HG03025 (cell line): Measurements from ENCODE around the gene ARHGEF7.
A peak's percentile ranks its signal among the peaks of the same experiment; 100 is the strongest.
"Not testable (repeated sequence)": the region's sequence is repeated elsewhere in the genome, so short reads cannot be mapped to it uniquely, and the experiment has no call there.

ENCODE experiments used
- ATAC-seq: cut with Tn5 transposase; IDR thresholded peaks from one replicate; pipeline ENCODE4 v1.9.1; 2021; ENCODE audit warnings: mild to moderate bottlenecking, moderate library complexity; ENCODE audit not compliant: unreplicated experiment, low FRiP score

ARHGEF7 gene

DNA sequence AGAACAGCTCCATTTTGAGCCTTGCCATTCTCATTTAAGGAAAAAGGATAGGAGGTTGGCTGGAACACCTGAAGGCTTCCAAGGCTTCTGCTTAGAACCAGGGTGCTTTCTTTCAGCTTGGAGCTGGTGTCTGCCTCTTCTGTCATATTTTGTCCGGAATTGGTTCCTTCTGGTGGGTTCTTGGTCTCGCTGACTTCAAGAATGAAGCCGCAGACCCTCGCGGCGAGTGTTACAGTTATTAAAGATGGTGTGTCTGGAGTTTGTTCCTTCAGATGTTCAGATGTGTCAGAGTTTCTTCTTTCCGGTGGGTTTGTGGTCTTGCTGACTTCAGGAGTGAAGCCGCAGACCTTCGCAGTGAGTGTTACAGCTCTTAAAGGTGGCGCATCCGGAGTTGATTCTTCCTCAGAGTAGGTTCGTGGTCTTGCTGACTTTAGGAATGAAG, 74.0 kb downstream of the ARHGEF7 start:
- ATAC-seq, result not testable (repeated sequence)

DNA sequence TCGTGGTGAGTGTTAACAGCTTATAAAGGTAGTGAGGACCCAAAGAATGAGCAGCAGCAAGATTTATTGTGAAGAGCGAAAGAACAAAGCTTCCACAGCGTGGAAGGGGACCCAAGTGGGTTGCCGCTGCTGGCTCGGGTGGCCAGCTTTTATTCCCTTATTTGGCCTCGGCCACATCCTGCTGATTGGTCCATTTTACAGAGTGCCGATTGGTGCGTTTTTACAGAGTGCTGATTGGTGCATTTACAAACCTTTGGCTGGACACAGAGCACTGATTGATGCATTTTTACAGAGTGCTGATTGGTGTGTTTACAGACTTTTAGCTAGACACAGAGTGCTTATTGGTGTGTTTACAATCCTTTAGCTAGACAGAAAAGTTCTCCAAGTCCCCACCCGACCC, 74.4 kb downstream of the ARHGEF7 start:
- ATAC-seq, result not testable (repeated sequence)

DNA sequence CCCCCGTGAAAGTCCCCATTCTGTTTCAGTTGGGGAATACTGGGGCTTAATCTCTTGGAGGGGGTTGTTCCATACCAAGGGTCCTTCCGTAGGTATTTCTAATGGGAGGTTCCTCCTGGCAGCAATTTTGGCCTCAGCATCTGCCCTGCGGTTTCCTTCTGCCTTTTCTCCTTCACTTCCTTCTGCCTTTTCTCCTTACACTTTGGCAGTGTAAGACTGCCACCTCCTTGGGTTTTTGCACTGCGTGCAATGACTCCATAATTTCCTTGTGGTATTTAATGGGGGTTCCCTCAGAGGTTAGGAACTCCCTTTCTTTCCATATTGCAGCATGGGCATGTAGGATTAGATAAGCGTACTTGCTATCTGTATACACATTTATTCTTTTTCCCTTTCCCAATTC, 78.1 kb downstream of the ARHGEF7 start:
- not testable (repeated sequence) for ATAC-seq

- not testable (repeated sequence) for ATAC-seq
Measured at GRCh38 chr13:111194651-111195050, 79.5 kb downstream of the ARHGEF7 start.

DNA sequence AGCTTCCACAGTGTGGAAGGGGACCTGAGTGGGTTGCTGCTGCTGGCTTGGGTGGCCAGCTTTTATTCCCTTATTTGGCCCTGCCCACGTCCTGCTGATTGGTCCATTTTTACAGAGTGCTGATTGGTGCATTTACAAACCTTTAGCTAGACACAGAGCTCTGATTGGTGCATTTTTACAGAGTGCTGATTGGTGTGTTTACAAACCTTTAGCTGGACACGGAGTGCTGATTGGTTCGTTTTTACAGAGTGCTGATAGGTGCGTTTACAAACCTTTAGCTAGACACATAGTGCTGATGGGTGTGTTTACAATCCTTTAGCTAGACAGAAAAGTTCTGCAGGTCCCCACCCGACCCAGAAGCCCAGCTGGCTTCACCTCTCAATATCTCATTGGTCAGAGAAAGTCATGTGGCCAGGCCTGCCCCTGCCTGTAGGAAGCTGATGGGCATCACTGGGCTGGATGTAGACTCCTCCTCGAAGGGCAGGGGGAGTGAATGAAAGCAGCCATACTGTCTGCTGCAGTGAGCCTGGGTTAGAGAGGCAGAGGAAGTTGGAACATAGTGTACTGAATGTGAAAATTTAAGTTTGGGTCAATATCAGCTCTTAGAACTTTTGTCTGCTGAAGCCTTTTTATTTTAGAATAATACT, 83.7 kb downstream of the ARHGEF7 start:
- ATAC-seq, result not testable (repeated sequence)

DNA sequence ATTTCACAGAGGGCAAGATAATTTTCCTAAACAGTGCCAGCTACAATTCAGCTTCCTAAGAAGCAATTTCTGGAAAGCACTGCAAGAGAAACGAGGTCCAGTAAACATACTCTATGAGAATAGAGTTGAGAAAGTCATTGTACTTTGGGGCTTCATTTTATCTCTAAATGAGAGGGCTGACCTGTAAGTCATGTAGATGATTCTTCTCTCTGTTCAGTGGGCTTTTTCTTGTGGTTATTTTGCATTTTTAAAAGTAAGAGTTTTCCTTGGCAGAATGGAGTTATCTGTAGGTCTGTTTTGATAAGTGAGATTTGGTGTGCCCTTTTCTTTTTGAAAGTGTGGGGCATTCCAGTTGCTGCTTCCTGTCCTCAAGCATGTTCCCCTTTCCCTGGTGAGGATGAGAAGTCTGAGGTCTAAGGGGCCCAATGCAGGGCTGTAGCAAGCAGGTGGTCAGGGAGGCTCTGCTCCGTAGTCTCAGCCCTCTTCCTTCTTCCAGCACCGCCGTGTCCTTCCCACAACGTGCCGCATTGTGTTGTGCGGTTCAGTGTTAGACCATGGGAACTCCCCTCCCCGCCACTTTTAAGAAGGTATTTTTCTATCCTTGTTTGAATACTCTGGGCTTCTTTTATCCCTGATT, 86.3 kb downstream of the ARHGEF7 start:
- ATAC-seq, result no peak

- ATAC-seq, result no peak
Measured at GRCh38 chr13:111202156-111202621, 87.1 kb downstream of the ARHGEF7 start.

DNA sequence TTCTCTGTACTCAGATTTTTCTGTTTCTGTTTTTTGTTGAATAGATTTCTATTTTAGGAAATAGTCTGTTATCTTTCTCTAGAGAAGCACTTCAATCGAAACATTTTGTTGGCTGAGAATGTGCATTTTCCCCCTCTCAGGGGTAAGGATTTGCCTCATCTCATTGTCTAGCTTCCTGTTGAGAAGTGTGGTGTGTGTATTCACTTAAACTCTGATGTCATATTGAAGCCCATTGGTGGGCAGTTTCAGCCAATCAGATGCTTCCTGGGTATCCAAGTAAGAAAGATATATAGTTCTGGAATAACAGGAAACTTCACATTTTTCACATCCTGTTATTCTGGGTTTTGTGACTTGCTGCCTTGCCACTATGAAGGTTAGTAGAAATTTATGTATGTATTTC, 87.6 kb downstream of the ARHGEF7 start:
- peak; percentile 42 for ATAC-seq

- no peak for ATAC-seq
Measured at GRCh38 chr13:111203736-111204389, 88.8 kb downstream of the ARHGEF7 start.

GRCh38 chr13:111204438-111205177, 89.5 kb downstream of the ARHGEF7 start:
- no peak for ATAC-seq

GRCh38 chr13:111206148-111206547, 91.0 kb downstream of the ARHGEF7 start:
- ATAC-seq, result no peak

DNA sequence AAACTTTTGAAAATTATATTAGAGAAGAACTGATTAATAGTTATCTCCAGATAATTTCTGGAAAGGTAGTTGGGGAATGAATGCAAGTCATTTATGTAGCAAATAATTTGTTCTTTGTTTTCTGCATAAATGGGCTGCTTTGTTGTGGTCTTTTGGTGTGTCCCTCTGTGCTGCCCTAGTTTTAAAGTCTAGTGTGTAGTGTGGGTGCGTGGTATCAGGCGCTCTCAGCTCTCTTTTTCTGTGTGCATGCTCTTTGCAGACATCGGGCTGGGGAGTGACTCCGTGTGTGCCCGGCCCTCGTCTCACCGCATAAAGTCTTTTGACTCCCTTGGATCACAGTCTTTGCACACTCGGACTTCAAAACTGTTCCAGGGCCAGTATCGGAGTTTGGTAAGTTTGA, 94.5 kb downstream of the ARHGEF7 start:
- ATAC-seq, result no peak

GRCh38 chr13:111210091-111210490, 95.0 kb downstream of the ARHGEF7 start:
- ATAC-seq, result no peak

DNA sequence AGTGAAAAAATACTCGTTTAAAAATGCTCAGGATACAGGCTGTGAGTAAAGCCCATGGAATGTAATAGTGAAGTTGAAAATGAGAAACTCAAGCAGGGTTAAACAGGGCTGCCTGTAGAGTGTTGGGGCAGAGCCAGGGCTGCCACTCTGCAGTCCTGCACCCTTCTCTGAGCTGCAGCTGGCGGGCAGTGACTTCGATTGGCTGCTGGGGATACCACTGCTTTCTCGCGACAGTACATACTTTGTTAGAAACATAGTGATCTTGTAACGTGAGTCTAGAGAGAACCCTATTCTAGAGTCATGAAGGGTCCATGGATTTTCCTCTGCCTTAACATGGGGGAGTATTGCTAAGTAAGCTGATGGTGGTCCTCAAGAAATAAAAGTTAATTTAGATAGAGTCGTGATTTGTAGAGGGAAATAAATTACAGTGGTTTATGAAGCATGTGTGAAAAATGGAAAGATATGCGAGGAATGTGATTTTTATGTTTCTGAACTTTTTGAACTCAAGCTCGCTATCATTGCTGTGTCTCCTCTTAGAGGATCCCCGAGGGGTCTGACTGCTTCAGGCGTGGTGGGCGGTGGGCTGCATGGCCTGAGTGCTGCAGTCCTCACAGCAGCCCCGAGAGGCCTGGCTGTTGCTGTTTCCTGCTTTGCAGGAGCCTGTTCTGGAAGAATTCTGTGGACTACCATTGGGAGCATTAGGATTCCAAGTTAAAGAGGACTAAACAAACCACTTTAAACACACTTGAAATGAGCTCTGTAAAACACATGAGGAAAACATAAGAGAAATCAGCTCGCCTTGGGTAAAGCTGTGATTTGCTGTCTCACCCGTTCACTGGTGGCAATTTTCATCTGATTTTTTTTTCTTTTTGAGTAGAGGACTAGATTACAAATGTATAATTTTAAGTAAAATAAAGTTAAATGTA, 95.7 kb downstream of the ARHGEF7 start:
- ATAC-seq, result no peak

- no peak for ATAC-seq
Measured at GRCh38 chr13:111211789-111212516, 96.8 kb downstream of the ARHGEF7 start.

DNA sequence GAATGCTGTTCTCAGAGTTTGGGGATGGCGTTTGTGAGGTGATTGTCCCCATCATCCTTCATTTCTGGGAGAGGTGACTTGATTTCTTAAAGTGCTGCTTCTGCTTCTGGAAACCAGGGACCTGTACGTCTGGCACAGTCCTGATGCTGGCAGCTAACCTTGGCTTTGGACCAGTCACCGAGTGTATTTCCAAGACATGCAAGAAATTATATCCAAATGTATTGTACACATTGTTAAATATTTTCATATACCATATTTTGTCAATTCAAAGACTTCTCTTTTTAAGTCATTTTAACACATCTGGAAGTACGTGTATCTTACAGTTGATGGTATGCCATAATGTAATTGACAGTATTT, 97.4 kb downstream of the ARHGEF7 start:
- no peak for ATAC-seq

GRCh38 chr13:111213964-111214726, 99.0 kb downstream of the ARHGEF7 start:
- ATAC-seq, result no peak
